B cell (primary cell): ENCODE data around the gene CALD1.

Experiments used
- CTCF ChIP-seq: fragments of 200-600 bp; IDR thresholded peaks from one replicate; pipeline ENCODE4 v1.8.0; 2022; ENCODE audit warnings: antibody characterized with exemption, mild to moderate bottlenecking
- EZH2 ChIP-seq: IDR thresholded peaks from 2 replicates; pipeline ENCODE4 v1.6.1; 2012; ENCODE audit warnings: borderline replicate concordance, low read depth, mild to moderate bottlenecking, moderate library complexity, low read length; ENCODE audit not compliant: insufficient read depth, poor library complexity, severe bottlenecking

GRCh38 chr7:134932707-134933370 is 153.4 kb downstream of the CALD1 start:
- no peak for TF ChIP-seq CTCF
- TF ChIP-seq EZH2, result no peak
